ENCODE measurements around the gene ATP11A.

Gene ATP11A

GRCh38 chr13:112726016-112726767 lies 36.4 kb downstream of the ATP11A start:
- DNase-seq: no peak

- DNase-seq: no peak
Measured at GRCh38 chr13:112727581-112727980, 37.7 kb downstream of the ATP11A start.

GRCh38 chr13:112728375-112729126 lies 38.7 kb downstream of the ATP11A start:
- no peak for DNase-seq

- no peak for DNase-seq
Measured at GRCh38 chr13:112729408-112729807, 39.6 kb downstream of the ATP11A start.

GRCh38 chr13:112730157-112730671 lies 40.4 kb downstream of the ATP11A start:
- no peak for DNase-seq

GRCh38 chr13:112731667-112732616 lies 42.1 kb downstream of the ATP11A start:
- DNase-seq: no peak

- no peak for DNase-seq
Measured at GRCh38 chr13:112732679-112733078, 42.8 kb downstream of the ATP11A start.

- DNase-seq: no peak
Measured at GRCh38 chr13:112733112-112733511, 43.3 kb downstream of the ATP11A start.

GRCh38 chr13:112733661-112734379 lies 44.0 kb downstream of the ATP11A start:
- DNase-seq: no peak

- DNase-seq: no peak
Measured at GRCh38 chr13:112734696-112735547, 45.1 kb downstream of the ATP11A start.

- DNase-seq: no peak
Measured at GRCh38 chr13:112735791-112736190, 46.0 kb downstream of the ATP11A start.

GRCh38 chr13:112737294-112737693 lies 47.5 kb downstream of the ATP11A start:
- DNase-seq: no peak

- no peak for DNase-seq
Measured at GRCh38 chr13:112738606-112739005, 48.8 kb downstream of the ATP11A start.

- no peak for DNase-seq
Measured at GRCh38 chr13:112740502-112741131, 50.8 kb downstream of the ATP11A start.

GRCh38 chr13:112741185-112741755 lies 51.4 kb downstream of the ATP11A start:
- no peak for DNase-seq

- DNase-seq: no peak
Measured at GRCh38 chr13:112741835-112742570, 52.2 kb downstream of the ATP11A start.

- DNase-seq: no peak
Measured at GRCh38 chr13:112742583-112742982, 52.7 kb downstream of the ATP11A start.

- DNase-seq: no peak
Measured at GRCh38 chr13:112743451-112744167, 53.8 kb downstream of the ATP11A start.

Measured in NCI-H1694 (cell line).